ENCODE measurements around the gene ZC3H4.

ZC3H4 gene

DNA sequence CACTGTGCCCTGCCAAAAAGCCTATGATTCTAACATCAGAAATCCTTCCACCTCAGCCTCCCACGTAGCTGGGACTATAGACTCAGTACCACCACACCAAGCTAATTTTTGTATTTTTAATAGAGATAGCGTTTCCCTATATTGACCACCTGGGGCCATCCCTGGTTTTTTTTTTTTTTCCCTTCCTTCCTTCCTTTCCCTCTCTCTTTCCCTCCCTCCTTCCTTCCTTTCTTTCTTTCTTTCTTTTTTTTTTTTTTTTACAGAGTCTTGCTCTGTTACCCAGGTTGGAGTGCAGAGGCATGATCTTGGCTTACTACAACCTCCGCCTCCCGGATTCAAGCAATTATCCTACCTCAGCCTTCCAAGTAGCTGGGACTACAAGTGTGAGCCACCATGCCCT is 16.0 kb upstream of the ZC3H4 start:
- DNase-seq (ENCODE audit: low read depth), result no peak
- H3K4me3 ChIP-seq (ENCODE audit: low read depth, low read length), result no peak overlapping the region
- no peak for TF ChIP-seq MYC (IDR thresholded peaks at IDR 0.05; ENCODE audit: low read depth, low read length)
- TF ChIP-seq, protein P1, sequence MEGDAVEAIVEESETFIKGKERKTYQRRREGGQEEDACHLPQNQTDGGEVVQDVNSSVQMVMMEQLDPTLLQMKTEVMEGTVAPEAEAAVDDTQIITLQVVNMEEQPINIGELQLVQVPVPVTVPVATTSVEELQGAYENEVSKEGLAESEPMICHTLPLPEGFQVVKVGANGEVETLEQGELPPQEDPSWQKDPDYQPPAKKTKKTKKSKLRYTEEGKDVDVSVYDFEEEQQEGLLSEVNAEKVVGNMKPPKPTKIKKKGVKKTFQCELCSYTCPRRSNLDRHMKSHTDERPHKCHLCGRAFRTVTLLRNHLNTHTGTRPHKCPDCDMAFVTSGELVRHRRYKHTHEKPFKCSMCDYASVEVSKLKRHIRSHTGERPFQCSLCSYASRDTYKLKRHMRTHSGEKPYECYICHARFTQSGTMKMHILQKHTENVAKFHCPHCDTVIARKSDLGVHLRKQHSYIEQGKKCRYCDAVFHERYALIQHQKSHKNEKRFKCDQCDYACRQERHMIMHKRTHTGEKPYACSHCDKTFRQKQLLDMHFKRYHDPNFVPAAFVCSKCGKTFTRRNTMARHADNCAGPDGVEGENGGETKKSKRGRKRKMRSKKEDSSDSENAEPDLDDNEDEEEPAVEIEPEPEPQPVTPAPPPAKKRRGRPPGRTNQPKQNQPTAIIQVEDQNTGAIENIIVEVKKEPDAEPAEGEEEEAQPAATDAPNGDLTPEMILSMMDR (IDR thresholded peaks at IDR 0.05; ENCODE audit: low read depth, low read length), result no peak

DNA sequence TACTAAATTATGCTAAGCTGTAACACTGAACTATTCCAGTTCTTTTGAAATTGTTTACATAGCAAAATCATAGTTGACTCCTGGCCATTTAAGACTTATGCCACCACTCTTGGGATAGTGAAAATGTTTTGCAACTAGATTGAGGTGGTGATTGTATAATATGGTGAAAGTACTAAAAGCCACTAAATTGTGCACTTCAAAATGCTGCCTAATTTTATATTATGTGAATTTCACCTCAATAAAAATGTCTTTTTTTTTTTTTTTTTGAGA is 12.0 kb upstream of the ZC3H4 start:
- no peak overlapping the region for H3K4me3 ChIP-seq (ENCODE audit: low read depth, low read length)
- TF ChIP-seq, protein P1 (IDR thresholded peaks at IDR 0.05; ENCODE audit: low read depth, low read length), result no peak
- TF ChIP-seq POLR2A (IDR thresholded peaks at IDR 0.05; ENCODE audit: extremely low read depth, insufficient read length), result no peak
- TF ChIP-seq, protein P2, sequence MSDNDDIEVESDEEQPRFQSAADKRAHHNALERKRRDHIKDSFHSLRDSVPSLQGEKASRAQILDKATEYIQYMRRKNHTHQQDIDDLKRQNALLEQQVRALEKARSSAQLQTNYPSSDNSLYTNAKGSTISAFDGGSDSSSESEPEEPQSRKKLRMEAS (IDR thresholded peaks at IDR 0.05; ENCODE audit: low read depth, low read length), result no peak
- TF ChIP-seq MYC (IDR thresholded peaks at IDR 0.05; ENCODE audit: low read depth, low read length), result no peak
- no peak for DNase-seq (ENCODE audit: low read depth)

DNA sequence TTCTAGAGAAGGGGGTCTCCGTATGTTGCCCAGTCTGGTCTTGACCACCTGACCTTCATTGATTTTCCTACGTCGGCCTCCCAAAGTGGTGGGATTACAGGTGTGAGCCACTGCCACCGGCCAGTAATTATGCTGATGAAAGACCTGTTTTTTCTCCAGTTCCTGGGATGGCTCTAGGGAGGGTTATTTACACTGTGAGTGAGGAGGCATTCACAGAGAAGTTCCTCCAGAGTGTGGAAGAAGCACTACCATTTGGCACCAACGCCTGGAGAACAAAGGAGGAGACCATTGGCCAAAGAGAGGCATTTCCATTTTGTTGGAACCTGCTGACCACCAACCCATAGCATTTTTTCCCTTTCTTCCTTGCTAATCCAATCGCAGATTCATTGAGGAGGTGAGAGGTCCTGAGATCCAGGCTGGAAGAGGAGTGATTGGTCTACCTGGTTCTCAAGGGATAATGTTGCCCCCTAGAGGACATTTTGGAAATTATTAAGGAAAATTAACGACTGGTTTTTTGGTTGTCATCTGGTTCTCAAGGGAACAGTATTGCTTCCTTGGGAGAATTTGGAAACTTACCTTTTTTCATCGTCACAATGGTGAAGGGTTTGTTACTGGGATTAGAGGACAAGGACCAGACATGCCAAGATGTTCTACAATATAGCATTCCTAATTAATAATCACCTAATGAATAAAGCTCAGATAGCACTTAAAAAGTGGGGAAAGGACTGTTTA is 11.5 kb upstream of the ZC3H4 start:
- DNase-seq (ENCODE audit: low read depth), result peak; percentile 90
- no peak overlapping the region for H3K4me3 ChIP-seq (ENCODE audit: low read depth, low read length)

DNA sequence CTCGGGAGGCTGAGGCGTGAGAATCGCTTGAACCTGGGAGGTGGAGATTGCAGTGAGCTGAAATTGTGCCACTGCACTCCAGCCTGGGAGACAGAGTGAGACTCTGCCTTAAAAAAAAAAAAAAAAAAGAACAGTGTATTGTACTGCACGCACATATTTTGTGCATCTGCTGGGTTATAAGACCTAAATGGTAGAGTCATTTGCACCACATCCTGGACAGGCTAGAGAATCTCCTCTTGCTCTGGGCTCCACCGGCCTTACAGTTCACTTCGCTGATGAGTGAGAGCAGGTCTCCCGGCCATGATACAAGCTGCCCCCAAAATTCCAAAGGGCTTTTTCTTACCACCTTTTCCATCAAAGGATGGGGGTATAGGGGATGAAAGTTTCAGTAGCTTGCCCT is 9.8 kb upstream of the ZC3H4 start:
- no peak overlapping the region for H3K4me3 ChIP-seq (ENCODE audit: low read depth, low read length)
- TF ChIP-seq, protein P1 (IDR thresholded peaks at IDR 0.05; ENCODE audit: low read depth, low read length), result no peak
- TF ChIP-seq MYC (IDR thresholded peaks at IDR 0.05; ENCODE audit: low read depth, low read length) (no peak), POLR2A (IDR thresholded peaks at IDR 0.05; ENCODE audit: extremely low read depth, insufficient read length) (no peak)
- DNase-seq (ENCODE audit: low read depth), result no peak

More for the DNA sequence above, 11.5 kb upstream of the ZC3H4 start:
- no peak for TF ChIP-seq POLR2A (IDR thresholded peaks at IDR 0.05; ENCODE audit: extremely low read depth, insufficient read length)
- TF ChIP-seq, protein P1 (IDR thresholded peaks at IDR 0.05; ENCODE audit: low read depth, low read length), result peak; percentile 95
- TF ChIP-seq MYC (IDR thresholded peaks at IDR 0.05; ENCODE audit: low read depth, low read length), result peak; percentile 52; the same call in 1 of the 2 replicates
- TF ChIP-seq, protein P2 (IDR thresholded peaks at IDR 0.05; ENCODE audit: low read depth, low read length), result peak; percentile 54; the same call in 1 of the 2 replicates

DNA sequence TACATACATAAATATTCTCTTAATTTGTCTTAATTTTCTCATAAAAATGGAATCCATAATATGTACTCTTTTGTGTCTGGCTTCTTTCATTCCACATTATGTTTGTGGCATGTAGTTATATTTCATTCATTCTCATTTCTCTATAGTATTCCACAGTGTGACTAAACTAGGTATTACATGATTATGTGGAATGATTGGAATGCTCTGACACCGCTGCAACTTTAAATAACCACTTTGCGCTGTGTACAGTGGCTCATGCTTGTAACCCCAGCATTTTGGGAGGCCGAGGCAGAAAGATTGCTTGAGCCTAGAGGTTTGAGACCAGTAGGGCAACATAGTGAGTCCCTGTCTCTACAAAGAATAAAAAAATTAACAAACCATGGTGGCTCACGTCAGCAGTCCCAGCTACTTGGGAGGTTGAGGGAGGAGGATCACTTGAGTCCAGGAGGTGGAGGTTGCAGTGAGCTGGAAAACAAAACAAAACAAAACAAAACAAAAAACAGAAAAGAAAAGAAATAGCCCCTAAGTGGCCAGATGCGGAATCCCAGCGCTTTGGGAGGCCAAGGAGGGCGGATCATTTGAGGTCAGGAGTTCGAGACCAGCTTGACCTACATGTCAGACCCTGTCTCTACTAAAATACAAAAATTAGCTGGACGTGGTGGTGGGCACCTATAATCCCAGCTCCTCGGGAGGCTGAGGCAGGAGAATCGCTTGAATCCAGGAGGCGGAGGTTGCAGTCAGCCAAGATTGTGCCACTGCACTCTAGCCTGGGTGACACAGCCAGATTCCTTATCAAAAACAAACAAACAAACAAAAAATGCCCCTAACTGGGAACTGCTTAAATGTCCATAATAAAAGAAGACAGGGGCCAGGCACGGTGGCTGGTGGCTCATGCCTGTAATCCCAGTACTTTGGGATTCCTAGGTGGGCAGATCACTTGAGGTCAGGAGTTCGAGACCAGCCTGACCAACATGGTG is 9.1 kb upstream of the ZC3H4 start:
- DNase-seq (ENCODE audit: low read depth), result no peak
- no peak for TF ChIP-seq POLR2A (IDR thresholded peaks at IDR 0.05; ENCODE audit: extremely low read depth, insufficient read length)
- TF ChIP-seq, protein P2 (IDR thresholded peaks at IDR 0.05; ENCODE audit: low read depth, low read length), result no peak
- no peak for TF ChIP-seq MYC (IDR thresholded peaks at IDR 0.05; ENCODE audit: low read depth, low read length)
- TF ChIP-seq, protein P1 (IDR thresholded peaks at IDR 0.05; ENCODE audit: low read depth, low read length), result no peak

More for the DNA sequence above, 9.1 kb upstream of the ZC3H4 start:
- no peak overlapping the region for H3K4me3 ChIP-seq (ENCODE audit: low read depth, low read length)

Measured in NB4 (cell line).